Keratinocyte (primary cell): ENCODE measurements around the gene LYPD8.

Experiments used
- EZH2 ChIP-seq: IDR thresholded peaks from one replicate; pipeline ENCODE4 v1.6.1; 2012; ENCODE audit warnings: inconsistent platforms, mild to moderate bottlenecking, low read length, moderate library complexity
- TF ChIP-seq, protein P1 (sequence below), 3 experiments: IDR thresholded peaks in 1 of 3; conservative IDR thresholded peaks in 1 of 3; optimal IDR thresholded peaks in 1 of 3; 2 replicates in 2 of 3; 3 replicates in 1 of 3; pipeline versions ENCODE3 to v1.5.1; 2011; ENCODE audit warnings: low read length in 3 of 3, mild to moderate bottlenecking in 3 of 3, moderate library complexity in 2 of 3, control low read depth in 1 of 3, inconsistent platforms in 1 of 3; ENCODE audit not compliant: insufficient read depth in 2 of 3; ENCODE audit errors: extremely low read depth in 1 of 3

DNA sequence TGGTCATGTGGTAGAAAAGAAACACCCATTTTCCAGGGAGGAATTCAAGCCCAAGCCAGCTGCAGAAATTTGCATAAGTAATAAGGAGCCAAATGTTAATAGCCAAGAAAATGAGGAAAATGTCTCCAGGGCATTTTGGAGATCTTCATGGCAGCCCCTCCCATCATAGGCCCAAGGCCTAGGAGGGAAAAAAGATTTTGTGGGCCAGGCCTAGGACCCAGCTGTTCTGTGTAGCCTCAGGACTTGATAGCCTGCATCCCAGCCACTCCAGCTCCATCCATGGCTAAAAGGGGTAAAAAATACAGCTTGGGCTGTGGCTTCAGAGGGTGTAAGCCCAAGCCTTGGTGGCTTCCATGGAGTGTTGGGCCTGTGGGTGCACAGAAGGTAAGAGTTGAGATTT lies 21.4 kb upstream of the LYPD8 start:
- TF ChIP-seq, protein P1, sequence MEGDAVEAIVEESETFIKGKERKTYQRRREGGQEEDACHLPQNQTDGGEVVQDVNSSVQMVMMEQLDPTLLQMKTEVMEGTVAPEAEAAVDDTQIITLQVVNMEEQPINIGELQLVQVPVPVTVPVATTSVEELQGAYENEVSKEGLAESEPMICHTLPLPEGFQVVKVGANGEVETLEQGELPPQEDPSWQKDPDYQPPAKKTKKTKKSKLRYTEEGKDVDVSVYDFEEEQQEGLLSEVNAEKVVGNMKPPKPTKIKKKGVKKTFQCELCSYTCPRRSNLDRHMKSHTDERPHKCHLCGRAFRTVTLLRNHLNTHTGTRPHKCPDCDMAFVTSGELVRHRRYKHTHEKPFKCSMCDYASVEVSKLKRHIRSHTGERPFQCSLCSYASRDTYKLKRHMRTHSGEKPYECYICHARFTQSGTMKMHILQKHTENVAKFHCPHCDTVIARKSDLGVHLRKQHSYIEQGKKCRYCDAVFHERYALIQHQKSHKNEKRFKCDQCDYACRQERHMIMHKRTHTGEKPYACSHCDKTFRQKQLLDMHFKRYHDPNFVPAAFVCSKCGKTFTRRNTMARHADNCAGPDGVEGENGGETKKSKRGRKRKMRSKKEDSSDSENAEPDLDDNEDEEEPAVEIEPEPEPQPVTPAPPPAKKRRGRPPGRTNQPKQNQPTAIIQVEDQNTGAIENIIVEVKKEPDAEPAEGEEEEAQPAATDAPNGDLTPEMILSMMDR (optimal IDR thresholded peaks at IDR 0.05 in 1 of 3, IDR thresholded peaks at IDR 0.05 in 1 of 3, conservative IDR thresholded peaks at IDR 0.05 in 1 of 3; ENCODE audit: extremely low read depth in 1 of 3, insufficient read depth in 2 of 3, low read length in 3 of 3): no peak
- no peak for TF ChIP-seq EZH2
